Natural killer cell (primary cell): ENCODE data around the gene FGGY. TPM values are rescaled to one million over a fixed set of nuclear protein-coding genes. Genes with fewer than 3 reads are reported as not detected.

Experiments used
- ATAC-seq, 3 donors: fragments of 150-1000 bp in 2 of 3; fragments of 200-7000 bp in 1 of 3; cut with Tn5 transposase; 1 replicate in 1 of 3; 2 replicates in 2 of 3; pipeline ENCODE4 v1.10.0; 2021; ENCODE audit warnings: mild to moderate bottlenecking in 2 of 3, moderate library complexity in 2 of 3
- DNase-seq, 2 donors: peaks; one replicate each; pipeline versions ENCODE4 v3.0.0 to v3.0.0-alpha.2; 2013 to 2021; ENCODE audit warnings: mixed read lengths in 1 of 2
- H3K27ac ChIP-seq: one replicate; pipeline ENCODE4 v1.5.1; 2013; ENCODE audit warnings: mild to moderate bottlenecking, low read length
- H3K27me3 ChIP-seq: one replicate; pipeline ENCODE4 v1.6.1; 2013; ENCODE audit warnings: low read length; ENCODE audit not compliant: control insufficient read depth, insufficient read depth
- H3K36me3 ChIP-seq: one replicate; pipeline ENCODE4 v1.6.1; 2013; ENCODE audit warnings: low read length; ENCODE audit not compliant: control insufficient read depth, insufficient read depth
- H3K4me1 ChIP-seq: one replicate; pipeline ENCODE4 v1.6.1; 2013; ENCODE audit warnings: low read length; ENCODE audit not compliant: control insufficient read depth, insufficient read depth
- H3K4me3 ChIP-seq: one replicate; pipeline ENCODE4 v1.5.1; 2013; ENCODE audit warnings: low read length
- H3K9me3 ChIP-seq: one replicate; pipeline ENCODE4 v1.6.1; 2013; ENCODE audit warnings: low read length; ENCODE audit not compliant: control insufficient read depth, insufficient read depth
- H3K27ac Mint-ChIP-seq, 2 donors: one replicate each; pipeline ENCODE4 v1.8.0; 2022; ENCODE audit warnings: mild to moderate bottlenecking in 2 of 2, mixed read lengths in 2 of 2, moderate library complexity in 1 of 2
- H3K27me3 Mint-ChIP-seq, 2 donors: one replicate each; pipeline ENCODE4 v1.8.0; 2022; ENCODE audit warnings: low read depth in 2 of 2, mixed read lengths in 2 of 2
- H3K36me3 Mint-ChIP-seq: one replicate; pipeline ENCODE4 v1.8.0; 2022; ENCODE audit warnings: mixed read lengths
- H3K4me1 Mint-ChIP-seq, 2 donors: one replicate each; pipeline ENCODE4 v1.8.0; 2022; ENCODE audit warnings: mixed read lengths in 2 of 2
- H3K4me3 Mint-ChIP-seq: one replicate; pipeline ENCODE4 v1.8.0; 2022; ENCODE audit warnings: mild to moderate bottlenecking, moderate library complexity, mixed read lengths
- H3K9me3 Mint-ChIP-seq, 2 donors: one replicate each; pipeline ENCODE4 v1.8.0; 2022; ENCODE audit warnings: mixed read lengths in 2 of 2
- CTCF ChIP-seq: fragments of 200-600 bp; IDR thresholded peaks from one replicate; pipeline ENCODE4 v1.8.0; 2022; ENCODE audit warnings: antibody characterized with exemption
- WGBS: methylation state at CpG from one replicate; pipeline ENCODE4 v1.1.7; 2013; ENCODE audit warnings: missing lambda C conversion rate; ENCODE audit not compliant: insufficient coverage; 5-methylcytosine and 5-hydroxymethylcytosine counted together
- intact Hi-C: fragments of 100-400 bp; cut with micrococcal nuclease; formaldehyde crosslinking; loops from one replicate; pipeline ENCODE4 v1.14.2; 2022
- total RNA-seq, 4 donors: library from RNA; stranded (reverse); fragments of 120-200 nt in 1 of 4; gene quantifications; one replicate each; pipeline versions ENCODE4 v1.2.3 to v1.2.4, GENCODE V29; 2013 to 2022

FGGY gene
- total RNA-seq, 3 donors from 2014 or later (not counting 1 experiment from before 2014, with no cell fraction given) = 21.8 to 31.5 (median 21.8) TPM

GRCh38 chr1:59393211-59394180, 96.6 kb downstream of the FGGY start:
- Mint-ChIP-seq H3K36me3 (no peaks in the 10 kb centered on the region), H3K27ac (no peak overlapping the region), H3K27me3 (peaks cover 0 to 3% of the 10 kb centered on the region in 2 donors), H3K4me3 (no peak overlapping the region), H3K4me1 (peaks cover 10 to 18% of the 10 kb centered on the region in 2 donors), H3K9me3 (no peaks in the 10 kb centered on the region)
- intact Hi-C loops = no loop called here
- Histone ChIP-seq H3K27ac (no peak overlapping the region), H3K9me3 (no peaks in the 10 kb centered on the region), H3K4me1 (no peaks in the 10 kb centered on the region), H3K36me3 (no peaks in the 10 kb centered on the region), H3K4me3 (no peak overlapping the region), H3K27me3 (no peaks in the 10 kb centered on the region)
- ATAC-seq = no peak
- WGBS = 100% methylated on average over 6 of the region's 7 CpGs
- no peak for TF ChIP-seq CTCF
- DNase-seq = no peak

- Histone ChIP-seq H3K27ac (no peak overlapping the region), H3K9me3 (no peaks in the 10 kb centered on the region), H3K36me3 (no peaks in the 10 kb centered on the region), H3K4me3 (no peak overlapping the region), H3K4me1 (no peaks in the 10 kb centered on the region), H3K27me3 (no peaks in the 10 kb centered on the region)
- intact Hi-C loops = no loop called here
- Mint-ChIP-seq H3K4me3 (no peak overlapping the region), H3K4me1 (peaks cover 10 to 18% of the 10 kb centered on the region in 2 donors), H3K27me3 (peaks cover 0 to 3% of the 10 kb centered on the region in 2 donors), H3K27ac (no peak overlapping the region), H3K36me3 (no peaks in the 10 kb centered on the region), H3K9me3 (no peaks in the 10 kb centered on the region)
- ATAC-seq (no peak), DNase-seq (no peak)
- TF ChIP-seq CTCF = no peak
- 61% methylated on average over 3 of the region's 6 CpGs for WGBS
These were observed 98.0 kb downstream of the FGGY start for GRCh38 chr1:59394706-59395425.

- H3K9me3 ChIP-seq = no peaks in the 10 kb centered on the region
- TF ChIP-seq CTCF = no peak
- Mint-ChIP-seq H3K9me3 (no peaks in the 10 kb centered on the region), H3K4me1 (peaks cover 0 to 5% of the 10 kb centered on the region in 2 donors), H3K4me3 (no peak overlapping the region), H3K36me3 (no peaks in the 10 kb centered on the region), H3K27me3 (no peaks in the 10 kb centered on the region), H3K27ac (no peak overlapping the region)
- no peak overlapping the region for H3K4me3 ChIP-seq
- no peaks in the 10 kb centered on the region for H3K36me3 ChIP-seq
- no peaks in the 10 kb centered on the region for H3K4me1 ChIP-seq
- WGBS = 94% methylated on average over 1 of the region's 1 CpG
- no peak for DNase-seq
- no peaks in the 10 kb centered on the region for H3K27me3 ChIP-seq
- ATAC-seq = no peak
- intact Hi-C loops = no loop called here
- no peak overlapping the region for H3K27ac ChIP-seq
These were observed 99.5 kb downstream of the FGGY start for GRCh38 chr1:59396387-59396786.
